M059J (cell line): ENCODE results near the gene ZNF595. TPM values are rescaled to one million over a fixed set of nuclear protein-coding genes. Genes with fewer than 3 reads are reported as not detected.
"Not testable (repeated sequence)": the region's sequence is repeated elsewhere in the genome, so short reads cannot be mapped to it uniquely, and the experiment has no call there.

Experiments
- DNase-seq: peaks from one replicate; pipeline ENCODE4 v3.0.0-alpha.2; 2012; ENCODE audit warnings: low read depth
- total RNA-seq: library from RNA; depleted of rRNA; stranded (reverse); fragments of >200 nt; shearing (Covaris generic); gene quantifications from 2 replicates; pipeline ENCODE4 v1.2.3, GENCODE V29; 2014

ZNF595 gene
- total RNA-seq, 1 experiment from 2014 or later, result 10.9 TPM

GRCh38 chr4:85951-86350 lies 32.8 kb downstream of the ZNF595 start:
- no peak for DNase-seq

- not testable (repeated sequence) for DNase-seq
Measured at GRCh38 chr4:86559-87324, 33.6 kb downstream of the ZNF595 start.

- DNase-seq, result no peak
Measured at GRCh38 chr4:98386-98785, 45.3 kb downstream of the ZNF595 start.

- no peak for DNase-seq
Measured at GRCh38 chr4:99863-100262, 46.7 kb downstream of the ZNF595 start.

- no peak for DNase-seq
Measured at GRCh38 chr4:107083-107443, 53.9 kb downstream of the ZNF595 start.

GRCh38 chr4:107444-108429 lies 54.6 kb downstream of the ZNF595 start:
- no peak for DNase-seq

- DNase-seq, result no peak
Measured at GRCh38 chr4:112771-113170, 59.6 kb downstream of the ZNF595 start.

- DNase-seq, result no peak
Measured at GRCh38 chr4:113732-114131, 60.6 kb downstream of the ZNF595 start.

GRCh38 chr4:114149-114548 lies 61.0 kb downstream of the ZNF595 start:
- DNase-seq, result no peak

- DNase-seq, result no peak
Measured at GRCh38 chr4:116499-116898, 63.4 kb downstream of the ZNF595 start.

GRCh38 chr4:120616-121015 lies 67.5 kb downstream of the ZNF595 start:
- no peak for DNase-seq

- DNase-seq, result no peak
Measured at GRCh38 chr4:121408-122084, 68.4 kb downstream of the ZNF595 start.

- DNase-seq, result not testable (repeated sequence)
Measured at GRCh38 chr4:123922-124274, 70.8 kb downstream of the ZNF595 start.

- DNase-seq, result peak; percentile 93
Measured at GRCh38 chr4:124275-125081, 71.4 kb downstream of the ZNF595 start, which contains the start of gene ZNF718. TSS of gene ZNF718 (plus strand) at chr4:124501. CDS start at chr4:124671, 170 bp downstream.

GRCh38 chr4:125091-125771 lies 72.1 kb downstream of the ZNF595 start:
- no peak for DNase-seq

GRCh38 chr4:125833-126232 lies 72.7 kb downstream of the ZNF595 start:
- no peak for DNase-seq

- no peak for DNase-seq
Measured at GRCh38 chr4:132483-132882, 79.4 kb downstream of the ZNF595 start.
